Activated CD4-positive, alpha-beta T cell treated with anti-CD3 and anti-CD28 coated beads, Interleukin-10, Interleukin-2, amounts not matched to agents 100 ng/mL and 50 ng/mL, durations not matched to agents 16 hours and 8 hours (primary cell): ENCODE data around the gene IQSEC1.

ENCODE experiments used
- DNase-seq: peaks from one replicate; pipeline ENCODE4 v3.0.0-alpha.2; 2020

The IQSEC1 gene

DNA sequence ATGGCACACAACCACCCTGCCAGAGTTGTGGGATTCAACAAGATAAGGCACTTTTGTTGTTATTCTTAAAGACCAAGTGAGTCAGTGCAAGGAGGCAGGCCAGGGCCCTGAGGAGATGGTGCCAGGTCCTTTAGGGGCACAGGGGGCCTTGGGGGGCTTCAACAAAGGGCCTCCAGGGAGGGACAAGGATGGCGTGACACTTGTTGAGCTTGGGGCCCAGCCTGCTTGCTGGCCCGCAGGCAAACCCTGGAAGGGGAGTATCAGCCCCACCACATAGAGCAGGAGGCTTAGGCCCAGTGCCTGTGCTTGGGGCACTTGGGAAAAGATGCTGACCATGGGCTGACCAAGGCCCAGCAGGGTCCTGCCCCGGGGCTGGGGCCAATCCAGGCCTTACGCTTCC, 5.5 kb downstream of the IQSEC1 start:
- DNase-seq: no peak

DNA sequence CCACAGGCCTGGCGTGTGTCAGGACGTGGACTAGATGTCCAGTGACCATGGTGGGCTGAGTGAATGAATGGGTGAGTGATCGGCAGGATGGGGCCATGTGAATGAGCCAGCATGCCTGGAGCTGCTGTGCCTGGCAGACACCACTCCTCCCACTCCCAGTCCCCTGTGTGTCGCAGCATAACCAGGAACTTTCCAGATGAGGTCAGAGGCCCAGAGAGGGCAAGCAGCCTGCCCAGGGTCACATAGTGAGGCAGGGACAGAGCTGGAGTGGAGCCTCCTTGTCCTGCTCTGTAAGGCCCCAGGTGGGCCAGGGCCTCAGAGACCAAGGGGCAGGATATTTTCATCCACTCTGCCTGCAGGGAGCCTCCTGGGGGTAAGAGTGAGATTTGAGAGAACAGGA, 6.4 kb downstream of the IQSEC1 start:
- no peak for DNase-seq

GRCh38 chr3:13066236-13066635, 7.0 kb downstream of the IQSEC1 start:
- no peak for DNase-seq

GRCh38 chr3:13065727-13066126, 7.5 kb downstream of the IQSEC1 start:
- no peak for DNase-seq

GRCh38 chr3:13064964-13065363, 8.3 kb downstream of the IQSEC1 start:
- DNase-seq: no peak

- DNase-seq: no peak
Measured at GRCh38 chr3:13064159-13064868, 8.9 kb downstream of the IQSEC1 start.

GRCh38 chr3:13063225-13063624, 10.0 kb downstream of the IQSEC1 start:
- no peak for DNase-seq

- DNase-seq: no peak
Measured at GRCh38 chr3:13062647-13063046, 10.6 kb downstream of the IQSEC1 start.

GRCh38 chr3:13060341-13060910, 12.8 kb downstream of the IQSEC1 start:
- no peak for DNase-seq

DNA sequence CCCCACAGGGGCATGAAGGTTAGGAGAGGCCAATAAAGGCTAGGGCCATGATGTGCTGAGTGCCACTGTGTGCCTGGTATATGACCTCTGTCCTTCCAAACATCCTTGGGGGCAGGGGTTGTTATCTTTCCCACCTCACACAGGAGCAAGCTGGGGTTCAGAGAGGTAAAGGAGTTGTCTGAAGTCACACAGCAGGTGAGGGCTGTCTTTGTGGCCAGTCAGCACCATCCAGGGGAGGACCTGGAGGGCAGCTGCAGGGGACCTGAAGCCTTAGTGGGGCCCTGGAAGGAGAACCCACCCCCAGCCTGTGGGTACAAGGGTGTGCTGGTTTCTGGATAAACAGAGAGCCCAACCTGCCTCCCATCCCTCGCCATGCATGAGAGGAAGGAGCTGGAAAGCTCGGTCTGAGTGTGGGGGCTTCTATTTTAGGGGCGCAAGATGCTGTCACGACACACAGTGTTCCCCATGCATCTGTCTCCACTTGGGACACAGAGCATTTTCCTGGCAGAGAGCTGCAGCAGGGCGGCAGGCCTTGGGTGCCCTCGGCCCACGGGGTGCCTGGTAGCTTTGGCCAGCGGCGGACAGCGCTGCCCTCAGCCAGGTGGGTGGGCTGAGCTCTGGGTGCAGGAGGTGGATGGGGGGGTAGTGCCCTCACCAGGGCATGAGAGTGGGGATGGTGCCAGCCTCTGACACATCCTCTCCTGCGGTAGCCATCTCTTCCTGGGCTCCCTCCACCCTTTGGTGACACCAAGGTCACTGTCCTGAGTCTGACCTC, 14.7 kb downstream of the IQSEC1 start:
- no peak for DNase-seq

DNA sequence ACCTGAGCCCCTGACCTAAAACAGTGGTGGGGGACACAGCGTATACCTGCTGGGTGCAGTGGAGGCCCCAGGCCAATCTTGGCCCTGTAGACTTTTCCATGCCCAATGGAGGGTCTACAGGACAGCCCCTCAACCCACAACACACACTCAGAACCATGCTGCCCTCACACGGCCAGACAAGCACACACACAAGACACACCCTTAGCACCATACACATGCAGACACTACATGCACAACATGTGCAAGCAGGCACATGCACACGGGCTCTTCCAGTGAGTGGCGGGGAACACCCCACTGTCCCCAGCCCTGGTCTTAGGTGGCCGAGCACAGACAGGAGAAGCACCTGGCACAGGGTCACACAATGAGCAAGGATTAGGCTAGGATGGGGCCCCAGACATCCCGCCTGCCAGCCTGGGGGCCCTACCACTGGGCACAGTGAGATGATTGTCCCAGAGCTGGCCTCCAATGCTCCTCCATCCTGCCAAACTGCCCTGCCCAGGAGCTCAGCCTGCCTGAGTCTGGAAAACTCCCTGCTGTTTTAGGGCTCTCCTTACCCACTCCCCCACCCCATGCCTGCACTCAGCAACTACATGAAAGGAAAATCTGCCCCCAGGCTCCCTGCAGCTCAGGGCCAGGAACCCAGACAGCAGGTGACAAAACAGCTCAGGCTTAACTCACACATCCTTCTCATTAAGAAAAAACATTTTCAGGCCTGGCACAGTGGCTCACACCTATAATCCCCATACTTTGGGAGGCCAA, 15.8 kb downstream of the IQSEC1 start:
- DNase-seq: no peak

- no peak for DNase-seq
Measured at GRCh38 chr3:13055634-13056033, 17.6 kb downstream of the IQSEC1 start.

- no peak for DNase-seq
Measured at GRCh38 chr3:13054341-13055285, 18.6 kb downstream of the IQSEC1 start.

GRCh38 chr3:13053893-13054292, 19.3 kb downstream of the IQSEC1 start:
- DNase-seq: no peak

GRCh38 chr3:13053420-13053819, 19.8 kb downstream of the IQSEC1 start:
- DNase-seq: no peak

DNA sequence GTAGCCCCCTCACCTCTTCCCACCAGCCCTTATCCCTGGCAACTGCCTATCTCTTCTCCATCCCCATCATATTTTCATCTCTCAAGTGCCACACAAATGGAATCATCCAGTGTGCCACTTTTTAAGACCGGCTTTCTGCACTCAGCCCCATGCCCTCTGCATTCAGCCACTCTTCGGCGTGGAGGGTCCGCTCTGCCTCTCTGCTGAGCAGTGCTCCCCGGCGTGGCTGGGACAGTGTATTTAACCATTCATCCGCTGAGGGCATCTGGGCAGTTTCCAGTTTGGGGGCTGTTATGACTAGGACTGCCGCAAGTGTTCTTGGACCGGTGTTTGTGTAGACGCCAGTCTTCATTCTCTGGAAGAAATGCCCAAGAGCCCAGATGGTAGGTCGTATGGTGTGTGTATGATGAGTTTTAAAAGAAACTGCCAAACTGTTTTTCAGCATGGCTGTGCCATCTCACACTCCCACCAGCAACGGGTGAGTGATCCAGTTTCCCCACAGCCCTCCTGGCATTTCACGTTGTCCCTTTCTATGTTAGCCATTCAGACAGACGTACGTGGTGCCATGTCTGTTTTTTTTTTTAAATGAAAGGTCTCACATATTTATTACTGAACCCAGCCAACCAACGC, 20.9 kb downstream of the IQSEC1 start:
- DNase-seq: no peak

- DNase-seq: no peak
Measured at GRCh38 chr3:13051581-13051980, 21.6 kb downstream of the IQSEC1 start.

DNA sequence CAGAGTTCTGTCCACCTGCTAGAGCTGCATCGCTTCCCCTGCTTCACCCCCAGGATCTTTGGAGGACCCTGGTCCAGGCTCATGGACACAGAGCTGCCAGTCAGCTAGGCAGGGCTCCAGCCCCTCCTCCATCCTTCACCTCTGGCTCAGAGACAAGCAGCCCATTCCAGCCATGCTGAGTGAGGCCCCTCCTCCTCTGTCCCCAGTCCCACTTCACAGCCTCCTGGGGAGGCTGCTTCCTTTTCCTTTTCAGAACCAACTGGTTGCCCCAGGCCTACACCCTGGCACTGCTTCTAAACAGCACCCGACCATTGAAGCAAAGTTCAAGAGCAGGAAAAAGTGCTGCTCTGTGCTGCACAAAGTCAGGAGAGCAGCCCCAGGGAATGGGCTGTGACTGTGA, 22.2 kb downstream of the IQSEC1 start:
- no peak for DNase-seq

DNA sequence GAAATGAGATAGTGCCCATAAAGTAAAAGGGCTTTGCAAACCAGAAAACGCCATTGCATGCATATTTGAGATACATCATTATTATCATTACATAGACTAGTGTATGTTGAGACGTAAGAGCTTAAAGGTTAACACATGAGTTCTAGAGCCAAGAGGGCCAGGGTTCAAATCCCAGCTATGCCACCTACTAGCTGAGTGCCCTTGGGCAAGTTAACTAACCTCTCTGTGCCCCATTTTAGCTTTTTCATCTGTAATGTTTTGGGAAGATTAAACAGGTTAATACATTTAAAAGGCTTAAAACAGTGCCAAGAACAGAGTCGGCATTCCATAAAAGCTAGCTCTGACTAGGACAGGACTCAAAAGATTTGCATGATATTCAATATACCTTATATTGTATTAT, 22.8 kb downstream of the IQSEC1 start:
- DNase-seq: no peak

DNA sequence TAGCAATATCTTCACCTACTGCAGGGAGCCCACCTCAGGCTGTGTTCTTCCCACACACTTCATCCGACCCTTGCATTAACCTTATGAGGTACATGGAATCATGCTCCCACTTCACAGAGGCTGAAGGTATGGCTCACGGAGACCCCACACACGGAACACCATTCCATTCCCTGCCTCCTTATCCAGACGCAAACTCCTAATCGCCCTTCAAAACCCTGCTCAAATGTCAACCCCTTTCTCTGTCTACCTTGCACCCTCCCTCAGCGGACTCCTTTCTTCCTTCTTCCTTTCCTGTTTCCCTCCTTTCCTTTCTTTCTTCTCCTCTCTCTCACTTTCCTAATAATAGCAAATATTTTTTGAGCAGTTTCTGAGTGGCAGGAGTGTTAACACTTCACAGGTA, 23.8 kb downstream of the IQSEC1 start:
- no peak for DNase-seq

- no peak for DNase-seq
Measured at GRCh38 chr3:13047296-13048165, 25.7 kb downstream of the IQSEC1 start.
